OCI-M2 (cell line): Measurements from ENCODE around the gene GALNT11.

Experiments
- DNase-seq: peaks from one replicate; lab custom pipeline; 2025; ENCODE audit not compliant: unreplicated experiment; lab: John Stamatoyannopoulos, UW

Gene GALNT11

GRCh38 chr7:152115021-152115718 lies 89.7 kb downstream of the GALNT11 start:
- DNase-seq = no peak

GRCh38 chr7:152117356-152117755 lies 91.9 kb downstream of the GALNT11 start:
- no peak for DNase-seq

GRCh38 chr7:152120210-152120609 lies 94.7 kb downstream of the GALNT11 start:
- no peak for DNase-seq

GRCh38 chr7:152120776-152121175 lies 95.3 kb downstream of the GALNT11 start:
- no peak for DNase-seq

DNA sequence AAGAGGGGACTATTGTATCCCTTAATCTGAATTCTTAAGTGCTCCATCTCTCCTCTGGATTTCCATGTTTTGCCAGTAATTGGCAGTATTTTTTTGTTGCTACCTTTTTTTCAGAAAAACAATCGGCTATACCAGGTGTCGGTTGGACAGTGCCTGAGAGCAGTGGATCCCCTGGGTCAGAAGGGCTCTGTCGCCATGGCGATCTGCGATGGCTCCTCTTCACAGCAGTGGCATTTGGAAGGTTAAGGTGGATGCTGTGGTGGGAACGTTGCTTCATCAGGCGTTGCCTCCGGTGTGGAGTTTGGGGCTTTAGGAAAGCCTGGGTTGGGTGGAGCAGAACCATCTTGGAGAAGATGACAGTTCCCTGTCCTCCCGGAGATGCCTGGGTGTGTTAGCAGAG lies 96.0 kb downstream of the GALNT11 start:
- DNase-seq = no peak

DNA sequence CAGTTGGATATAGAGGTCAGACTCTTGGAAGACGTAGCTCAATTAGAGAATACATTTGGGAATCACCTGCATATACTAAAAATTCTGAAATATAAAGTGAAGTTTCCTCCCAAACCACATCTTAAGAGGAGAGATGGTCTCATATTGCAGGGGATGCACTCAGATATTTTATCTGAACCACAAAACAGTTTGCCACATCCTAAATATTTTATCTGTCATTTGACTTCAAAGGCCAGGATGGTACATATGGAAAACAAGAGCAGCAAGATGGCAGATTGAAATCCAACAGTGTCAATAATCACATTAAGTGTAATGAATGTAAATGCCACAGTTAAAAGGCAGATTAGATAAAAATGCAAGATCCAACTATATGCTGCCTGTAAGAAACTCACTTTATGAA lies 97.1 kb downstream of the GALNT11 start:
- no peak for DNase-seq

- no peak for DNase-seq
These were observed 101.3 kb downstream of the GALNT11 start for GRCh38 chr7:152126741-152127140.

DNA sequence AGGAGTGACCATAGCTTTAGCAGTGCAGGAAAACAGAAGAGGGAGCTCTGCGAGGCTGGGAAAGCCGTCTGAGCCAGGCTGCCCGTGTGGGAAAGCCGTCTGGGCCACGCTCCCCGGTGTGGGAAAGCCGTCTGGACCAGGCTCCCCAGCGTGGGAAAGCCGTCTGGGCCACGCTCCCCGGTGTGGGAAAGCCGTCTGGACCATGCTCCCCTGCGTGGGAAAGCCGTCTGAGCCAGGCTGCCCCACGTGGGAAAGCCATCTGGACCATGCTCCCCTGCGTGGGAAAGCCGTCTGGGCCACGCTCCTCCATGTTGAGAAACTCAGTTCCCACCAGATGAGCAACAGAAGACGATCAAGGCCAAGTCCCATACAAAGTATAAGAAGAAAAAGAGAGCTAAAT lies 101.8 kb downstream of the GALNT11 start:
- no peak for DNase-seq

GRCh38 chr7:152128252-152128651 lies 102.8 kb downstream of the GALNT11 start:
- DNase-seq = no peak

GRCh38 chr7:152128741-152129461 lies 103.4 kb downstream of the GALNT11 start:
- DNase-seq = no peak

- no peak for DNase-seq
These were observed 104.2 kb downstream of the GALNT11 start for GRCh38 chr7:152129682-152130081.

- no peak for DNase-seq
These were observed 105.5 kb downstream of the GALNT11 start for GRCh38 chr7:152130658-152131590.

DNA sequence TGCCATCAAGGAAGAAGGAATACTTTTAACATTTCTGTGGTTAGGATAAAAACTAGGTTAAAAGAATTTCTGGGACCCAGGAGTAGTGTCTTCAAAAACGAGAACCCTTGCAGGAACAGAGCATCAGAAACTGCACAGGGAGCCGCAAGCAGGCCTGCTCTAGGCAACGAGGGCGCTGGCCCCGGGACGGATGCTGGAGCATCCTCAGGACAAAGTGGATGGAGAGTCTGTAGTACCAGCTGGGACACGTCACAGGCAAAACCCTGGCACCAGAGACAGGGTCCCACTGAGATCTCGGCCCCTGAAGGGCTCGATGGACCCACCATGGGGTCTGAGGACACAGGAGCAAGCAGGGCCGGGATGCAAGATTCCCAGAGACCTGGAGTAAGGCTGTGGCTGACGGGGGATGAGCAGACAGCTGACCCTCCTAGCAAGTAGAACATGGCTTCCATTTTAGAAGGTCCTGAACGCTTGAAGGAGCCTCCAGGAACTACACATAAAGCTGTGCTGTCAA lies 106.6 kb downstream of the GALNT11 start:
- DNase-seq = no peak

GRCh38 chr7:152132812-152133211 lies 107.3 kb downstream of the GALNT11 start:
- no peak for DNase-seq

DNA sequence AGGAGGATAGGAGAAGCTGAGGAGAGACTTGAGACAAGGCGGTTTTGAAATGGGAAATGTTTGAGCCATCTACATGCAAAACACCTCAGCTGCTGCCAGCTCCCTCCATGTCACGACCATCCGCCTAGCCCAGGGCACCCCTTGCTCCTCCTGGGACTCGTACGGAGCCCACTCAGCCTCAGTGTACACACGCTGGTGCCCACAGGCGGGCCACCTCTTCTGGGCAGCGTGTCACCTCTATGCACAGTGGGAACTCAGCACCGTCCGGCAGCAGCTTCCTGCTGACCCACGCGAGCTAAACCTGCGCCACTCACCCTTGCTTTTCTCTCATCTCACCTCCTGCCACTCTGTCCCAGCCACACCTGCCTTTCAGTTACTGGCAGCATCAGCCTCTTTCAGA lies 108.3 kb downstream of the GALNT11 start:
- no peak for DNase-seq

GRCh38 chr7:152136686-152137085 lies 111.2 kb downstream of the GALNT11 start:
- DNase-seq = no peak

DNA sequence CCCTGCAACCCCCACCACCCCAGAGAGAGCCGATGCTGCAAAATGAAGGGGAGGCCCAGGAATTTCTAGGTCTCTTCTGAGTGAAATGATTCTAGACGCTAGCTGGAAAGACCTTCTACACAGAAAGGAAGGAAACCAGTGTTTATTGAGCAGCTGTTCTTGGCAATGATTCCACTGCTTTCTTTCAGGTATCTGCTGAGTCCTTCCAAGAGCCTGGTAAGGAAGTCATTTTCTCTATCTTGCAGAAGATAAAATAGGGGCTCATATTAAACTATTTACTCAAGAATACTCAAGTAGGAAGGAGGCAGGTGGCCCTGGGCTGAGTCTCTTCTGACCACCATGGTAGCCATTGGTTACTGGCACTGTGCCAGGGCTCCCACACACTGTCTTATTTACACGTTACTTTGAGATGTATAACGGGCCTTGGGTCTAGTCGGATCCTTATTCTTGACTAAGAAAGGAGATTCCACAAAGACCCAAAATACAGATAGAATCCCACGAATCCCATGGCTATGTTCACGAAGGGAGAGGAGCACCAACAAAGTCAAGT lies 112.1 kb downstream of the GALNT11 start:
- no peak for DNase-seq

GRCh38 chr7:152140067-152140466 lies 114.6 kb downstream of the GALNT11 start:
- DNase-seq = no peak

GRCh38 chr7:152140560-152140959 lies 115.1 kb downstream of the GALNT11 start:
- DNase-seq = no peak

DNA sequence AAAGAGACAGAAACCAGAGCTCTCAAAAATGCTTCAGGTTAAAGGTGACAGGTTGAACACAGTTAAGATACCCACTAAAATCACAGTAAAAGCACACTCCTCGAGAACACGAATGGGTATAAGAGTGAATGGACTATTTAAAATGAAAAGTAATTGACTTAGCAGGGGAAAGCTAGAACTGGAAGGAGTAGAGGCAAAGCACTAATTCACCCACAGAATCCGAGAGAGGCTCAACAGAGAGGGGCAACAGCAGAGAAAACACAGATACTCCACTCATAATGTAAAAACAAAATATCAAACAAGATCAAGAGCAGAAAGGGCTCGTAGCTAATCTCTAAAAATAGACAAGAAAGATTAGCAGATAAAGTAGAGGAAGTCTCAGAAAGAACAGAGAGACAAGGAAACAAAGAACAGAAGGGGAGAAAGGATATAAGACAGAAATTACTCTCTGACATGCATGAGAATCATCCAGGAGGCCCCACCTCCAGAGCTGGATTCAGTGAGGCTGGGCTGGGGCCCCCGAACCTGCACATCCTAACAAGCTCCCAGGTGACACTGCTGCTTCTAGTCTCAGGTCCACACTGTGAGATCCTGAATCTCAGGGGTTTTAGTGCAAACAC lies 117.6 kb downstream of the GALNT11 start:
- no peak for DNase-seq
